ENCODE measurements around the gene UCHL1.

DNA sequence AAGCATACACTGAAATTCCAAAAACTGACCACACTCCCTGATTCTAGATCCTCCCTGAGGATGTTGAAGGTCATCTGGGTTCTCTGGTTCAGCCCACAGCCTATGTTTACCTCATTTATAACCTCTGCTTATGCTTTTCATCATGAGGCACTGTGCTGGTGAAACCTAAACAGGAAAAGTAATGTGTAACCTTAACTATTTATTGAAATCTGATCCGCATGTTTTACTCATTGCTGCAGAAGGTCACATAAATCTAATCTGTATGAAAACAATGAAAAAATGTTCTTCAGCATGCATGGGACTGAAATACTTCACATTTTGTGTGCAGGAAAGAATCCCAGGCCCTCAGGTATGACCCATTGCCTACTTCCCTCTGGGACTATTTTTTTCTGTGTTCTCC is 30.3 kb downstream of the UCHL1 start:
- TF ChIP-seq, protein P1, sequence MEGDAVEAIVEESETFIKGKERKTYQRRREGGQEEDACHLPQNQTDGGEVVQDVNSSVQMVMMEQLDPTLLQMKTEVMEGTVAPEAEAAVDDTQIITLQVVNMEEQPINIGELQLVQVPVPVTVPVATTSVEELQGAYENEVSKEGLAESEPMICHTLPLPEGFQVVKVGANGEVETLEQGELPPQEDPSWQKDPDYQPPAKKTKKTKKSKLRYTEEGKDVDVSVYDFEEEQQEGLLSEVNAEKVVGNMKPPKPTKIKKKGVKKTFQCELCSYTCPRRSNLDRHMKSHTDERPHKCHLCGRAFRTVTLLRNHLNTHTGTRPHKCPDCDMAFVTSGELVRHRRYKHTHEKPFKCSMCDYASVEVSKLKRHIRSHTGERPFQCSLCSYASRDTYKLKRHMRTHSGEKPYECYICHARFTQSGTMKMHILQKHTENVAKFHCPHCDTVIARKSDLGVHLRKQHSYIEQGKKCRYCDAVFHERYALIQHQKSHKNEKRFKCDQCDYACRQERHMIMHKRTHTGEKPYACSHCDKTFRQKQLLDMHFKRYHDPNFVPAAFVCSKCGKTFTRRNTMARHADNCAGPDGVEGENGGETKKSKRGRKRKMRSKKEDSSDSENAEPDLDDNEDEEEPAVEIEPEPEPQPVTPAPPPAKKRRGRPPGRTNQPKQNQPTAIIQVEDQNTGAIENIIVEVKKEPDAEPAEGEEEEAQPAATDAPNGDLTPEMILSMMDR (IDR thresholded peaks at IDR 0.05), result no peak
- TF ChIP-seq POLR2A (IDR thresholded peaks at IDR 0.05) (no peak), POLR2AphosphoS5 (IDR thresholded peaks at IDR 0.05) (no peak)

Data from upper lobe of left lung (tissue), 4 donors.